ENCODE measurements around the gene DDX27.

The DDX27 gene

DNA sequence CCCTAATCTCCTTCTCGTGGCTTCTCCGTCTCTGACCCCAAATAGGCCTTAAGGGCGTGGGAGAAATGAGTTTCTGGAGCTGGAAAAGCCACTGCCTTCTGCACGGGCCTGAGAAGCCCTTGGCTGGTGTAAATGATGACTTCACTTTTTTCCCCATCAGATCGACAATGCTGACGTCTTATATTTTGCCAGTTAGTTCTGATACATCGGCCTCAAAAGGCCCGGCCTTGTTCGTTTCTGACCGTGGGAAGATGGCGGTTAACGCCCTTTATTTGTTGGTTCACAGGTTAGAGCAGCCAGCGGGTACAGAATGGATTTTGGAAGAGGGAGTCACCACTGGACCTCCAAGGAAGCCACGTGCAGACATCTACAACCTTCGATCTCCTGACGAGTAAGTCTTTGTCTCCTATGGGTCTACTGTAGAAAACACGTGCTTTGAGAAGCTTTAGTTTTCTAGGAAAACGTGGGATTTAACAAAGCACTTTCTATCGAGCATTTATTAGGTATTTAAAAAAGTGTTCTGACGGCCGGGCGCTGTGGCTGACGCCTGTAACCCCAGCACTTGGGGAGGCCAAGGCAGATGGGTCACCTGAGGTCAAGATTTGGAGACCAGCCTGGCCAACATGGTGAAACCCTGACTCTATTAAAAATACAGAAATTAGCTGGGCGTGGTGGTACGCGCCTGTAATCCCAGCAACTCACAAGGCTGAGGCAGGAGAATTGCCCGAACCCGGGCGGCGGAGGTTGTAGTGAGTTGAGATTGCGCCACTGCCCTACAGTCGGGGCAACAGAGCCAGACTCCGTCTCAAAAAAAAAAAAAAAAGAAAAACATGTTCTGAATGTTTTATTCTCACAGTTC lies 59.8 kb downstream of the DDX27 start:
- ChIA-PET CTCF (no interaction called here), POLR2A (interaction anchor here (0.6 to 1.7 kb wide), 3 partner anchors 9 to 33 kb away, joined by 3 to 4 read pairs (median 3); no protein-coding TSS in a partner anchor)
- TF ChIP-seq LEF1 (IDR thresholded peaks at IDR 0.05; ENCODE audit: borderline replicate concordance), result no peak
- TF ChIP-seq BHLHE40 (IDR thresholded peaks at IDR 0.05; ENCODE audit: borderline replicate concordance), result no peak
- no peak for TF ChIP-seq CTBP1 (IDR thresholded peaks at IDR 0.05; ENCODE audit: borderline replicate concordance)
- TF ChIP-seq FOXM1 (IDR thresholded peaks at IDR 0.05; ENCODE audit: borderline replicate concordance), result no peak
- peak; percentile 39; the same call in 1 of the 2 replicates for TF ChIP-seq L3MBTL2 (conservative IDR thresholded peaks at IDR 0.05)
- TF ChIP-seq FOXK2 (IDR thresholded peaks at IDR 0.05), result no peak
- no peak for TF ChIP-seq NFRKB (IDR thresholded peaks at IDR 0.05)
- 0 out of 2 replicates have a peak, but pooled peaks have one; percentile 37 for TF ChIP-seq ZNF384 (IDR thresholded peaks at IDR 0.05)
- TF ChIP-seq ARNT (IDR thresholded peaks at IDR 0.05), result no peak
- no peak for TF ChIP-seq SP1 (IDR thresholded peaks at IDR 0.05)
- no peak for TF ChIP-seq FOXA1 (IDR thresholded peaks at IDR 0.05)
- TF ChIP-seq, protein P1, sequence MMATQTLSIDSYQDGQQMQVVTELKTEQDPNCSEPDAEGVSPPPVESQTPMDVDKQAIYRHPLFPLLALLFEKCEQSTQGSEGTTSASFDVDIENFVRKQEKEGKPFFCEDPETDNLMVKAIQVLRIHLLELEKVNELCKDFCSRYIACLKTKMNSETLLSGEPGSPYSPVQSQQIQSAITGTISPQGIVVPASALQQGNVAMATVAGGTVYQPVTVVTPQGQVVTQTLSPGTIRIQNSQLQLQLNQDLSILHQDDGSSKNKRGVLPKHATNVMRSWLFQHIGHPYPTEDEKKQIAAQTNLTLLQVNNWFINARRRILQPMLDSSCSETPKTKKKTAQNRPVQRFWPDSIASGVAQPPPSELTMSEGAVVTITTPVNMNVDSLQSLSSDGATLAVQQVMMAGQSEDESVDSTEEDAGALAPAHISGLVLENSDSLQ (IDR thresholded peaks at IDR 0.05), result no peak
- TF ChIP-seq ELF4 (IDR thresholded peaks at IDR 0.05), result no peak
- TF ChIP-seq TARDBP (IDR thresholded peaks at IDR 0.05), result no peak
- no peak for DNase-seq (ENCODE audit: extremely low spot score)

DNA sequence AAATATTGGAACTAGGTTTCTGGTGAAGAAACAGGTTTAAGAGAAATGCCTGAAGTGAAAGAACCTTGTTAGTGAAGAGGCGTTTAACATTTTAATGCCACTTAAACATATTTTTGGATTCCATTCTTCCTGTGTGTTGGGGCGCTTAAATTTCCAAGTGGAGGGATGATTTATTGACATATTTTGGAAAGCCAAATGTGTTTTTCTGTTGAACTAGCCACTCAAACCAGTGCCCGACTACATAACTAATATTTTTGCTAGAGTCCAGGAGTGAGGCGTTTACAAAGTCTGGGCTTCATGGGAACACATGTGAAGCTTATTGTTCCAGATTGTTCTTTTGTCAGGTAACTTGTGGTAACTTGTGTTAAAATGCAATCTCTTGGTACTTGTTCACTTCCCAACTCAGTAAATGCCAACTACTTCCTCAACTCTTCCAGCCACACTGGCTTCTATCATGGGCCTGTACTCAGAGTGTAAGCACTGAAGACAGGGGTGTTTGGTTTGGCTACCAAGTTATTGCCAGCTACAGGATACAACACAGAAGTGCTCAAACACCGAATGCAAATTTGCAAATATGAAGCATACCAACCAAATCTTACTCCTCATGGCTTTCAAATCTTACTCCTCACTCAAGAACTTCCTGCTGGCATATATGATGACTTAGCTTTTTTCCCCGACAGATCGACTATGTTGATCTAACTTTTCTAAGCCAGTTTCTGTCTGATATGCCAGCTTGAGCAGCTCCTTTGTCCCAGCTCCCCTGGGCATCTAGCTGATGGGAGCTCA lies 60.7 kb downstream of the DDX27 start:
- TF ChIP-seq SUZ12 (IDR thresholded peaks at IDR 0.05), result no peak
- no peak for TF ChIP-seq FOXK2 (IDR thresholded peaks at IDR 0.05)
- TF ChIP-seq, protein P1 (IDR thresholded peaks at IDR 0.05), result no peak
- TF ChIP-seq FOXA1 (IDR thresholded peaks at IDR 0.05), result no peak
- POLR2A ChIA-PET, result interaction anchor here (0.6 to 1.7 kb wide), 3 partner anchors 12 to 34 kb away, joined by 3 to 5 read pairs (median 4); no protein-coding TSS in a partner anchor
- DNase-seq (ENCODE audit: extremely low spot score), result no peak
- CTCF ChIA-PET, result interaction anchor here (1.6 kb wide), 1 partner anchor 41 kb away, joined by 4 read pairs; no protein-coding TSS in a partner anchor

DNA sequence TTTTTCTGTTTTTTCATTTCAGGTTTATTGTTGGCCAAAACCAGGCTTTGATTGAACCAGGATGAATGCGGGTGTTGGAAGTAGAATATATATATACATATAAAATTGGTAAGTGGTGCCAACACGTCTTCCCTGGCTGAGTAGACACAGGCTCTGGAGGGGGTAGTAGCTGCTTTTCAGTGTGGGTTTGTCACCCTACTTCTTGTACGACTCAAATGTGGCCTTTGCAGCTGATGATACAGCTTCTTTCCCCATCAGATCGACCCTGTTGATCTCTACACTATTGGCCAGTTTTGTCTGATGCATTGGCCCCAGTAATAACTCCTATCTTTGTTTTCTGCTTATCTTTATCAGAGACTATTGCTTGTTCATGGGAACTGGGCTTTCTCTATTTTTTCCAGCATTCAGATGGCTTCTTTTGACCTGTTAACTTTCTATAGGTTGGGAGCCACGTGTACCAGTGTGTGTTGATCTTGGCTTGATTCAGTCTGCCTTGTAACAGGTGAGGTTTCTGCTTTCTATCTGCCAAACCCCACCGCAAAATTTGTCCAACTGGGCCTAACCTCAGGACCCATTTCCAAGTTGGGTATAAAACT lies 61.3 kb downstream of the DDX27 start:
- TF ChIP-seq ZNF384 (IDR thresholded peaks at IDR 0.05) (no peak), NFRKB (IDR thresholded peaks at IDR 0.05) (no peak), SUZ12 (IDR thresholded peaks at IDR 0.05) (no peak), CTBP1 (IDR thresholded peaks at IDR 0.05; ENCODE audit: borderline replicate concordance) (no peak), HDGF (IDR thresholded peaks at IDR 0.05; ENCODE audit: borderline replicate concordance) (no peak), FOXK2 (IDR thresholded peaks at IDR 0.05) (no peak), BHLHE40 (IDR thresholded peaks at IDR 0.05; ENCODE audit: borderline replicate concordance) (no peak), LEF1 (IDR thresholded peaks at IDR 0.05; ENCODE audit: borderline replicate concordance) (no peak), TARDBP (IDR thresholded peaks at IDR 0.05) (no peak)
- CTCF ChIA-PET, result interaction anchor here (1.6 kb wide), 1 partner anchor 40 kb away, joined by 4 read pairs; no protein-coding TSS in a partner anchor
- POLR2A ChIA-PET, result interaction anchor here (1.2 to 1.7 kb wide), 2 partner anchors 11 to 35 kb away, joined by 4 to 5 read pairs; no protein-coding TSS in a partner anchor
- DNase-seq (ENCODE audit: extremely low spot score), result no peak

DNA sequence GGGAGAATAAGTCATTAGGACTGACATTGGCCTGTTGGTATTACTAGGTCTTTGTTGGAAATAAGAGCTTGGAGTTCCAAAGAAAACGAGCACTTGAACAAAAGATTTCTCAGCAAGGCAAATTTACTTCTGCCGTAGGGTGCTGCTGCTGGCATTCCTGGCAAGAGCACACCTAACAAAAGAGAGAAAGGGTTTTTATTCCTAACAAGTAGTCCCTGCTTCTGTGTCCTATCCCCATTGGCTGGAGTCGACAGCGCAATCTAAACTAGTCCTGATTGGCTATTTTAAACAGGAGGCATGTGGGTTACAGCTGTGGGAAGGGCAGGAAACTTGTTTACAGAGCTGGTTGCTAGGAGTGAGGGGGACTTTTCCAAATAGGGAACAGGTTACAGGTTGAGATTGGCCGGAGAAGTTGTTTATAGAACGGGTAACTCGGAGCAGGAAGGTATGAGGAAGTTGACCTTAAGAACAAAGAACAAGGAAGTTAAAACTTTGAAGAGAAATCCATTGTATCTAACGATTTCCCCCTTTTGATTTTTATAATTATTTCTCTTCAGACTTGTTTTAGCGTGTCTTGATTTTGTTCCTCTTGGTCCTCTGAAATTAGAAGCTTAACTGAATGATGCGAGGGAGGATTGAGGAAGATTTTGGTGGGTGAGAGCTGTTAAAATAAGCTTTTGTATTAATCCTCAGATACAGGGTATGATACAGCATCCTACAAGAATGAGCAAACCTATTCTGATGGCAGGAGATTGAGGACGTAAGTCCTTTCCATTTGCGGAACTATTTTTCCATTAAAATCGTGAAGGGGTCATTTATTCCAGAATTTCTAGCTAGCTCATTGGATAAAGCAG lies 62.1 kb downstream of the DDX27 start:
- POLR2A ChIA-PET, result interaction anchor here (1.0 to 1.2 kb wide), 2 partner anchors 11 to 14 kb away, joined by 3 to 5 read pairs; no protein-coding TSS in a partner anchor
- CTCF ChIA-PET, result interaction anchor here (1.6 kb wide), 1 partner anchor 39 kb away, joined by 4 read pairs; no protein-coding TSS in a partner anchor
- DNase-seq (ENCODE audit: extremely low spot score), result no peak
- TF ChIP-seq L3MBTL2 (conservative IDR thresholded peaks at IDR 0.05), result no peak
- no peak for TF ChIP-seq ZNF384 (IDR thresholded peaks at IDR 0.05)
- TF ChIP-seq CTBP1 (IDR thresholded peaks at IDR 0.05; ENCODE audit: borderline replicate concordance), result no peak
- TF ChIP-seq FOXA1 (IDR thresholded peaks at IDR 0.05), result no peak
- no peak for TF ChIP-seq NFRKB (IDR thresholded peaks at IDR 0.05)
- no peak for TF ChIP-seq FOXK2 (IDR thresholded peaks at IDR 0.05)

DNA sequence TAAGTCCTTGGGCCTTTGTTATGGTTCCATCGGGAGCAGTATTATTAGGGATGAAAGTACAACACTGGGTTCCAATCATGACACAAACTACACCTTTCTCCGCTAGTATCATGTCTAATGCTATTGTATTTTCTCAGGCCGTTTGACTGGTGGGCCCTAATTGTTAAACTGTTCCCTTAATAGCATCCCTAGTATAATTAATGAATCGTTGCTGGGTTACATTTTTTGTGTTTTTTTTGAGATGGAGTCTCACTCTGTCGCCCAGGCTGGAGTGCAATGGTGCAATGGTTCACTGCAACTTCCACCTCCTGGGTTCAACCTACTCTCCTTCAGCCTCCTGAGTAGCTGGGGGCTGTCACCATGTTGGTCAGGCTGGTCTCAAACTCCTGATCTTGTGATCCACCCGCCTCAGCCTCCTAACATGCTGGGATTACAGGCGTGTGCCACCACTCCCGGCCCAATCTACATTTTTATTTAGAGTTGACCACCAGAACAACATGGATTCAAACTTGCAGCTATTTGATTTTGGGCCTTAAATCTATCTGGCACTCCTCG lies 62.8 kb downstream of the DDX27 start:
- DNase-seq (ENCODE audit: extremely low spot score), result no peak
- ChIA-PET CTCF (interaction anchor here (1.5 kb wide), 1 partner anchor 36 kb away, joined by 3 read pairs; no protein-coding TSS in a partner anchor), POLR2A (interaction anchor here (1.0 to 1.2 kb wide), 4 partner anchors 13 to 236 kb away, joined by 3 to 4 read pairs (median 3); partner anchors contain the start of gene CSE1L)
- no peak for TF ChIP-seq ELF4 (IDR thresholded peaks at IDR 0.05)
- TF ChIP-seq L3MBTL2 (conservative IDR thresholded peaks at IDR 0.05), result no peak
- TF ChIP-seq BHLHE40 (IDR thresholded peaks at IDR 0.05; ENCODE audit: borderline replicate concordance), result no peak
- no peak for TF ChIP-seq SUZ12 (IDR thresholded peaks at IDR 0.05)
- no peak for TF ChIP-seq TARDBP (IDR thresholded peaks at IDR 0.05)
- TF ChIP-seq, protein P1 (IDR thresholded peaks at IDR 0.05), result no peak
- no peak for TF ChIP-seq SP1 (IDR thresholded peaks at IDR 0.05)
- no peak for TF ChIP-seq FOXM1 (IDR thresholded peaks at IDR 0.05; ENCODE audit: borderline replicate concordance)
- no peak for TF ChIP-seq HDGF (IDR thresholded peaks at IDR 0.05; ENCODE audit: borderline replicate concordance)
- TF ChIP-seq FOXK2 (IDR thresholded peaks at IDR 0.05), result no peak
- TF ChIP-seq FOXA1 (IDR thresholded peaks at IDR 0.05), result no peak
- no peak for TF ChIP-seq CTBP1 (IDR thresholded peaks at IDR 0.05; ENCODE audit: borderline replicate concordance)
- TF ChIP-seq NFRKB (IDR thresholded peaks at IDR 0.05), result no peak
- TF ChIP-seq LEF1 (IDR thresholded peaks at IDR 0.05; ENCODE audit: borderline replicate concordance), result no peak
